Activated T-helper 2 cell treated with anti-CD3 and anti-CD28 coated beads, Interferon-gamma antibody, Interleukin-2, Interleukin-4, amounts not matched to agents 10 μg/mL and 5 μg/mL and 100 μg/mL, durations not matched to agents 14 hours and 24 hours and 36 hours (primary cell): ENCODE data around the gene GMNC. TPM values are rescaled to one million over a fixed set of nuclear protein-coding genes. Genes with fewer than 3 reads are reported as not detected.
"Not testable (repeated sequence)": the region's sequence is repeated elsewhere in the genome, so short reads cannot be mapped to it uniquely, and the experiment has no call there.

ENCODE experiments used
- DNase-seq: peaks from one replicate; pipeline ENCODE4 v3.0.0; 2021; ENCODE audit warnings: low spot score
- H3K27ac Mint-ChIP-seq: one replicate; pipeline ENCODE4 v1.8.0; 2021; ENCODE audit warnings: mixed read lengths
- H3K27me3 Mint-ChIP-seq: one replicate; pipeline ENCODE4 v1.8.0; 2021; ENCODE audit warnings: low read depth, mixed read lengths
- H3K36me3 Mint-ChIP-seq: one replicate; pipeline ENCODE4 v1.8.0; 2021; ENCODE audit warnings: low read depth, mixed read lengths
- H3K4me1 Mint-ChIP-seq: one replicate; pipeline ENCODE4 v1.8.0; 2021; ENCODE audit warnings: low read depth, mixed read lengths
- H3K4me3 Mint-ChIP-seq: one replicate; pipeline ENCODE4 v1.8.0; 2021; ENCODE audit warnings: low read depth, mild to moderate bottlenecking, moderate library complexity, mixed read lengths
- H3K9me3 Mint-ChIP-seq: one replicate; pipeline ENCODE4 v1.8.0; 2021; ENCODE audit warnings: mixed read lengths
- intact Hi-C: fragments of 100-400 bp; cut with micrococcal nuclease; formaldehyde crosslinking; loops from one replicate; pipeline ENCODE4 v1.15.1; 2023
- total RNA-seq: library from RNA; stranded (reverse); gene quantifications from 2 replicates; pipeline ENCODE4 v1.2.3, GENCODE V29; 2022

The GMNC gene, protein sequence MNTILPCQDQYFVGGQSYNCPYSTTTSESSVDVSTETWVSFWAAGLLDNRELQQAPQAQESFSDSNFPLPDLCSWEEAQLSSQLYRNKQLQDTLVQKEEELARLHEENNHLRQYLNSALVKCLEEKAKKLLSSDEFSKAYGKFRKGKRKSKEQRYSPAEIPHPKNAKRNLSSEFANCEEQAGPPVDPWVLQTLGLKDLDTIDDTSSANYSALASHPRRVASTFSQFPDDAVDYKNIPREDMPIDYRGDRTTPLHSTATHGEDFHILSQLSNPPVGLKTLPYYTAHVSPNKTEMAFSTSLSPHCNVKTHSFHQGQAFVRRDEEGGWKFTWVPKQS
- not detected in 2 replicates for total RNA-seq

DNA sequence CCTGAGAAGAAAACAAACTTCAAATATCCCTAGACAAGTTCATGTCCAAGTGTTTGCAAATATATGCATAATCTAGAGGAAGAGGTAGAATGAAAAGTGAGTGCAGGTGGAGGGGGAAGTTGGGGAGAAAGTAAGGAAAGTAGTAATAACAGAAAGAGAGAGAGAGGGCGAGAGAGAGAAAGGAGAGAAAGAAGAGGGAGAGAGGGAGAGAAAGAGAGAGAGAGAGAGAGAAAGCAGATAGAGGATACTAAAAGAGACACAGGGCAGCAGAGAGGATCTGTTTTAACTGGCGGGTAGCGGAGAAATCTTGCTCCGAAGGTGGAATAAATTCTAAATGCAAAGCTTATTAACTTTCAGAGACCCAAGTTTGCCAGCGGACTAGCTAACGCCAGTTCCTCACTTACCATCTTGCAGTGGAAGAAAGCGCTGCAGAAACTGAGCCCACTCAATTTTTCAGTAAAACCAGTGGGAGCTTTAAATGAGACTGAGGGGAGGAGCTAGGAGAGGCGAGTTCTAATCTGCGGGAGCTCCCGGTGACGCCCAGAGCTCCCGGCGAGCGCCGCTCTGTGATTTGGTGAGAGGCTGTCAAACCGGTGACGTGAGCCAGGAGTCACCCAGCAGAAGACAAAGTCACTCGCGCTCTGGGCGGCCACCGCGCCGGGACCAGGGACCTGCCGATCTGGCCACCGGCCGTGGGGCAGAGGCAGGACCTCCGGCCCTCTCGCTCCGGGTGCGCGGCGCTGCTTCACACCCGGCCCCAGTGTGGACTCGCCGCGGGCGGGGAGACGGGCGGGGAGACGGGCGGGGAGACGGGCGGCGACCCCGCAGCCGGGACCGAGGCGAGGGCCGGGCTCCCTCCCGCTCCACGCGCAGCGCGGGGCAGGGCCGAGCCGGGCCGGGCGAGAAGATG is at the start of gene GMNC:
TSS of gene GMNC (minus strand) at position 486 of the 910 bp plus-strand sequence. CDS start at position 407, 79 bp downstream.
- Mint-ChIP-seq H3K4me3 (peak within 1 kb of the TSS; percentile 57), H3K27ac (no peak within 1 kb of the TSS), H3K27me3 (peaks cover 52% of the 10 kb centered on the region), H3K4me1 (peaks cover 5% of the 10 kb centered on the region), H3K36me3 (no peaks in the 10 kb centered on the region), H3K9me3 (no peaks in the 10 kb centered on the region)
- intact Hi-C loops: no loop called here
- DNase-seq: peak; percentile 50

DNA sequence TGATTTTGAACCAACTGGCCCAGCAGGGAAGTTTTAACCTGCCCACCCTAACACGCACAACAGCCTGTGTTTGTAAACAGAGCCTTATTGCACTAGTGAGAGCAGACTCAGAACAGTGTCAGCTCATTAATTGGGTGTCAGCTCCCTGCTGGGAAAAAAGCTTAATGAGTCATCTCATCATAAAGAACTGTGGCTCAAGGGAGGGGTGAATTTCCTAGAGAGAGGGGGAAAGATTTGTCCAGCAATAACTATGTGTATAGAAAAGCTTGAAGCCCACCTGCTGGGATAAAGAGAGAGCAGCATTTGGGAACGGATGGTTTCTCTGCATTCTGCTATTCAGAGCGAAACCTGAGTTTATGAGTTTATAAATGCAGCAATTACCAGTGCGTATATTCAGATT is 48.9 kb upstream of the GMNC start:
- H3K9me3 Mint-ChIP-seq: no peaks in the 10 kb centered on the region
- DNase-seq: no peak
- no peak overlapping the region for H3K4me3 Mint-ChIP-seq
- H3K27ac Mint-ChIP-seq: no peak overlapping the region
- no peaks in the 10 kb centered on the region for H3K36me3 Mint-ChIP-seq
- H3K27me3 Mint-ChIP-seq: no peaks in the 10 kb centered on the region
- no peaks in the 10 kb centered on the region for H3K4me1 Mint-ChIP-seq
- intact Hi-C loops: no loop called here

- Mint-ChIP-seq H3K4me1 (no peaks in the 10 kb centered on the region), H3K9me3 (no peaks in the 10 kb centered on the region), H3K36me3 (no peaks in the 10 kb centered on the region), H3K27me3 (no peaks in the 10 kb centered on the region), H3K27ac (no peak overlapping the region), H3K4me3 (no peak overlapping the region)
- intact Hi-C loops: no loop called here
- no peak for DNase-seq
Measured at GRCh38 chr3:190909908-190910307, 47.4 kb upstream of the GMNC start.

DNA sequence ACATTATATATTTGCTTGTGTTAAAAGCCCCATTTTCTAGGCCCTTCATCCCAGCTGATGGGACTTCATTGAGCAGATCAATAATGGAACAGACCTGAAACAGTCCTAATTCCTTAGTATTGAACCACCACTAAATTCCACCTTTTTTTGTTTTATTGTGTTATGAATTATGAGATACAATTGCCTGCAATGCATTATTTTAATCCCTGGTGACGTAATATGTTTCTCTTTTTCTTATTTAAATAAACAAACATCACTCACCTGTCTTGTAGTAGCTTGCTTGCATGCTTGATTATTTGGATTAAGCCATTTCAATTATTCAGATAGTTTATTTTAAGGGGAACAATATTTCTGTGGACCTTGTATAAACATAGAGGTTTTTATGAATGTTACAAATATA is 40.7 kb upstream of the GMNC start:
- Mint-ChIP-seq H3K4me1 (no peaks in the 10 kb centered on the region), H3K27me3 (no peaks in the 10 kb centered on the region), H3K36me3 (no peaks in the 10 kb centered on the region), H3K4me3 (no peak overlapping the region), H3K27ac (no peak overlapping the region), H3K9me3 (peaks cover 4% of the 10 kb centered on the region)
- DNase-seq: no peak
- intact Hi-C loops: no loop called here

DNA sequence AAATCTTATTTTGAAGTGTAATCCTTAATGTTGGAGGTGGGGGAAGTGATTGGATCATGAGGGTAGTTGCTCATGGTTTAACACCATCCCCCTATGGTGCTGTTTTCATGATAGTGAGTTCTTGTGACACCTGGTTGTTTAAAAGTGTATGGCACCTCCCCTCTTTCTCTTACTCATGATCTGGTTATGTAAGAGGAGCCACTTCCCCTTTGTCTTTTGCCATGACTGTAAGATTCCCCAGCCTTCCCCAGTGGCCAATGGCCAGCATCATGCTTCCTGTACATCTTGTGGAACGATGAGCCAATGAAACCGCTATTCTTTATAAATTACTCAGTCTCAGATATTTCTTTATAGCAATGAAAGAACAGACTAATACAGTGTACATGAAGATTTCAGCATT is 39.8 kb upstream of the GMNC start:
- intact Hi-C loops: no loop called here
- peaks cover 8% of the 10 kb centered on the region for H3K9me3 Mint-ChIP-seq
- H3K36me3 Mint-ChIP-seq: no peaks in the 10 kb centered on the region
- H3K27me3 Mint-ChIP-seq: no peaks in the 10 kb centered on the region
- H3K4me3 Mint-ChIP-seq: no peak overlapping the region
- no peak for DNase-seq
- no peak overlapping the region for H3K27ac Mint-ChIP-seq
- no peaks in the 10 kb centered on the region for H3K4me1 Mint-ChIP-seq

GRCh38 chr3:190892395-190892902 is 30.0 kb upstream of the GMNC start:
- Mint-ChIP-seq H3K27me3 (peaks cover 2% of the 10 kb centered on the region), H3K4me3 (no peak overlapping the region), H3K9me3 (no peaks in the 10 kb centered on the region), H3K4me1 (no peaks in the 10 kb centered on the region), H3K27ac (no peak overlapping the region), H3K36me3 (no peaks in the 10 kb centered on the region)
- no peak for DNase-seq
- intact Hi-C loops: no loop called here

GRCh38 chr3:190886945-190887344 is 24.5 kb upstream of the GMNC start:
- DNase-seq: no peak
- Mint-ChIP-seq H3K27me3 (peaks cover 2% of the 10 kb centered on the region), H3K4me1 (peaks cover 3% of the 10 kb centered on the region), H3K4me3 (no peak overlapping the region), H3K9me3 (no peaks in the 10 kb centered on the region), H3K27ac (no peak overlapping the region), H3K36me3 (no peaks in the 10 kb centered on the region)
- intact Hi-C loops: no loop called here

- no peak overlapping the region for H3K27ac Mint-ChIP-seq
- DNase-seq: no peak
Measured at GRCh38 chr3:190883973-190884832, 21.7 kb upstream of the GMNC start.

DNA sequence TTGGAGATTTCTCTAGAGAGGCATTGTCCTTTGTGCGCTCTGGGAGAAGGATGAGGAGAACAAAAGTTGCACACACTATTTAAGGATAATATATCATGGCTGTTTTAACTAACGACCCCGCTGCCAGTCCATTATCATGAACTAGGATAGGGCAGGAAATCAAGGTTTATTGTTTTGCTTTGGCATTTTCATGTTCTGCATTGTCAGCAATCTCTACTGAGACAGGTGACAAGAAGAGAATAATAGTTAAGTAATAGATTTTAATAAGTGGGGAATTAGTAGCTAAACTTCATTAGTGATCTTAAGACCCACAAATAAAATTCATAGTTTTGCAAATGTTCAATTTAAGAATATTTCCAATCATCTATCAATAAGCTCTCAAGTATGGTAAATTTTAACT is 20.6 kb upstream of the GMNC start:
- no peak for DNase-seq
- Mint-ChIP-seq H3K36me3 (no peaks in the 10 kb centered on the region), H3K4me1 (peaks cover 3% of the 10 kb centered on the region), H3K27me3 (no peaks in the 10 kb centered on the region), H3K9me3 (no peaks in the 10 kb centered on the region), H3K27ac (no peak overlapping the region), H3K4me3 (no peak overlapping the region)
- intact Hi-C loops: no loop called here

More at GRCh38 chr3:190883973-190884832, 21.7 kb upstream of the GMNC start:
- Mint-ChIP-seq H3K9me3 (no peaks in the 10 kb centered on the region), H3K4me1 (peaks cover 3% of the 10 kb centered on the region), H3K36me3 (no peaks in the 10 kb centered on the region), H3K27me3 (no peaks in the 10 kb centered on the region), H3K4me3 (no peak overlapping the region)
- intact Hi-C loops: loop anchor here (1.0 kb wide), 1 partner anchor 167 kb away; no protein-coding TSS in a partner anchor

DNA sequence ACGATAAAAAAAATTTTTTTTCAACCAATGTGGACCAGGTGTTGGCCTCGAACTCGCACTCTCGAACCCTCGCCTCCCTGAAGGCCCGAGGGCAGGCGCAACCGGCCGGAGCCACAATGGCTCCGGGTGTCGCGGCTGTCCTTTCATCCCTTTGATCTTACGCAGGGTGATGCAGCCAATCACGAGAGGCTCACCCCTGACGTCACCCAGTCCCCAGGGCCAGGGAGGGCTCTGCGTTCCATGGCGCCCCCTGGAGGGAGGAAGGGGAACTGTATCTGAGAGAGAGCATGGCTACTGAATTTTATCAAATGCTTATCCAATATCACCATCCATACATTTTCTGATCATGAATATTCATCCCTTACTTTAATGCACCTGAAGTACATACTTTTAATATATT is 15.4 kb upstream of the GMNC start:
- H3K4me1 Mint-ChIP-seq: no peaks in the 10 kb centered on the region
- H3K4me3 Mint-ChIP-seq: no peak overlapping the region
- no peaks in the 10 kb centered on the region for H3K27me3 Mint-ChIP-seq
- no peak for DNase-seq
- no peaks in the 10 kb centered on the region for H3K9me3 Mint-ChIP-seq
- intact Hi-C loops: no loop called here
- H3K27ac Mint-ChIP-seq: no peak overlapping the region
- H3K36me3 Mint-ChIP-seq: no peaks in the 10 kb centered on the region

DNA sequence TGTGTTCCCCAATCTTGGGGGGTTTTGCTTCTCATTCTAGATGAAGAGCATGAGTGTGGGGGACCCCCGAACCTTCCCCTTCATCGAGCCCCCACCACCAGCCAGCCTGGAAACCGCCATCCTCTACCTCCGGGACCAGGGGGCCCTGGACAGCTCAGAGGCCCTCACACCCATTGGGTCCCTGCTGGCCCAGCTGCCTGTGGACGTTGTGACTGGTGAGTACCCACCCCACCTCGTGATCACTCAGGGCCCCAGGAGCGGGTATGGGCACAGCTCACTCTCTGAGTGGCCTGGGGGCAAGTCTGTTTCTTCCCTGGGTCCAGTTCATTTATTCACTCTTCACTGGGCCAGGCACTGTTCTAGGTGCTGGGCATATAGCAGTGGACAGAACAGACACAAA is 13.9 kb upstream of the GMNC start:
- intact Hi-C loops, H3K9me3 Mint-ChIP-seq: not testable (repeated sequence)

DNA sequence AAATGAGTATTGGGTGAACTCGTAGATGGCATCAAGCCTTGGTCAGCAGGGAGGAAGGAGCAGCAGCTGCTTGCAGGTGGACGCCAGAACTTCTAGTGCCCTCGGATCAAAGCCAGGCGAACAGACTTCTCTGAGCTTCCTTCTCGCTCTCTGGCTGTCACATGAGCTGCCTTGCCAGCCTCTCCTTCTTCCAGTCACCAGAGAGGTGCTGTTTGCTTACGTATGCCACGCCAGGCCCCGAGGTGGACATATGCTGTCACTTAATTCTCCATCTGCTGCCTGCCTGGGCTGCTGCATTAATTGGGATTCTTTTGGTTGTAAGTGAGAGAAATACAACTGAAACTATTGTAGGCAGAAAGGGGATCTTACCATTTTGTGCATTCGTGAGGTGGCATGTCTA is 12.6 kb upstream of the GMNC start:
- H3K27me3 Mint-ChIP-seq, H3K27ac Mint-ChIP-seq, H3K4me1 Mint-ChIP-seq, H3K36me3 Mint-ChIP-seq, DNase-seq, H3K4me3 Mint-ChIP-seq, H3K9me3 Mint-ChIP-seq, intact Hi-C loops: not testable (repeated sequence)

More for the DNA sequence above, 13.9 kb upstream of the GMNC start:
- H3K4me3 Mint-ChIP-seq, H3K27me3 Mint-ChIP-seq, DNase-seq, H3K4me1 Mint-ChIP-seq, H3K36me3 Mint-ChIP-seq, H3K27ac Mint-ChIP-seq: not testable (repeated sequence)
